OCI-LY7 (cell line): ENCODE measurements around the gene DPPA2.

ENCODE experiments used
- CTCF ChIP-seq: fragments of 200-600 bp; sonication (generic); conservative IDR thresholded peaks from 2 replicates; pipeline ENCODE4 v1.5.1; 2014; ENCODE audit warnings: mild to moderate bottlenecking, antibody characterized with exemption, low read length, moderate library complexity, mixed read lengths
- EZH2phosphoT487 ChIP-seq: fragments of 200-600 bp; sonication (generic); IDR thresholded peaks from 2 replicates; pipeline ENCODE4 v1.6.1; 2018; ENCODE audit warnings: low read depth, borderline replicate concordance, mild to moderate bottlenecking, mixed run types, antibody characterized with exemption, low read length, moderate library complexity, mixed read lengths

GRCh38 chr3:109331692-109332091 lies 15.4 kb upstream of the DPPA2 start:
- TF ChIP-seq CTCF, result no peak
- TF ChIP-seq EZH2phosphoT487, result no peak
